ENCODE data around the gene SRPK3. TPM values are rescaled to one million over a fixed set of nuclear protein-coding genes. Genes with fewer than 3 reads are reported as not detected.

Gene SRPK3
- total RNA-seq, 4 donors from 2014 or later: 0.49 to 2.1 (median 1.5) TPM

GRCh38 chrX:153772316-153773217 is 8.3 kb upstream of the SRPK3 start:
- TF ChIP-seq CTCF (IDR thresholded peaks at IDR 0.05; ENCODE audit: low read depth): no peak

GRCh38 chrX:153773218-153773611 is 7.6 kb upstream of the SRPK3 start:
- no peak for TF ChIP-seq CTCF (IDR thresholded peaks at IDR 0.05; ENCODE audit: low read depth)

GRCh38 chrX:153773741-153774575 is 6.9 kb upstream of the SRPK3 start:
- no peak for TF ChIP-seq CTCF (IDR thresholded peaks at IDR 0.05; ENCODE audit: low read depth)

GRCh38 chrX:153774576-153775292 is 6.1 kb upstream of the SRPK3 start:
- TF ChIP-seq CTCF (IDR thresholded peaks at IDR 0.05; ENCODE audit: low read depth): no peak

GRCh38 chrX:153775293-153776119 is 5.3 kb upstream of the SRPK3 start:
- TF ChIP-seq CTCF (IDR thresholded peaks at IDR 0.05; ENCODE audit: low read depth): no peak

- no peak for TF ChIP-seq CTCF (IDR thresholded peaks at IDR 0.05; ENCODE audit: low read depth)
Observed at GRCh38 chrX:153776120-153776599, 4.7 kb upstream of the SRPK3 start.

Data from subcutaneous adipose tissue (tissue), 4 donors.